ENCODE data around the gene NDUFS1.
"Not testable (repeated sequence)": the region's sequence is repeated elsewhere in the genome, so short reads cannot be mapped to it uniquely, and the experiment has no call there.

NDUFS1 gene

GRCh38 chr2:206159346-206160124 lies at the start of gene NDUFS1, which contains the start of gene EEF1B2:
Gene NDUFS1, minus strand, starts transcription at chr2:206159444. Its CDS starts 5,766 bp downstream, at chr2:206153678.
Gene EEF1B2, plus strand, starts transcription at chr2:206159895. Its CDS starts 85 bp downstream, at chr2:206159980.
- H3K4me3 Mint-ChIP-seq = peak within 1 kb of the TSS; percentile 97

GRCh38 chr2:206208900-206209299 lies 49.7 kb upstream of the NDUFS1 start:
- Mint-ChIP-seq H3K9me3 (no peaks in the 10 kb centered on the region), H3K27me3 (peaks cover 22% of the 10 kb centered on the region), H3K36me3 (ENCODE audit: low read depth) (no peaks in the 10 kb centered on the region), H3K4me1 (ENCODE audit: low read depth) (no peaks in the 10 kb centered on the region), H3K27ac (no peak overlapping the region), H3K4me3 (no peak overlapping the region)
- intact Hi-C loops (cut with micrococcal nuclease) = no loop called here

More at GRCh38 chr2:206159346-206160124, at the start of gene NDUFS1, which contains the start of gene EEF1B2:
- no peaks in the 10 kb centered on the region for H3K9me3 Mint-ChIP-seq
- H3K27me3 Mint-ChIP-seq = no peaks in the 10 kb centered on the region
- intact Hi-C loops (cut with micrococcal nuclease) = loop anchor here (1.0 to 5.0 kb wide), 2 partner anchors 74 to 103 kb away; no protein-coding TSS in a partner anchor
- peaks cover 40% of the 10 kb centered on the region for H3K4me1 Mint-ChIP-seq (ENCODE audit: low read depth)
- H3K27ac Mint-ChIP-seq = peak within 1 kb of the TSS; percentile 94
- H3K36me3 Mint-ChIP-seq (ENCODE audit: low read depth) = peaks cover 63% of the 10 kb centered on the region

GRCh38 chr2:206207316-206207715 lies 48.1 kb upstream of the NDUFS1 start:
- H3K27me3 Mint-ChIP-seq = peaks cover 12% of the 10 kb centered on the region
- H3K27ac Mint-ChIP-seq; H3K9me3 Mint-ChIP-seq; H3K4me1 Mint-ChIP-seq (ENCODE audit: low read depth); H3K4me3 Mint-ChIP-seq; intact Hi-C loops (cut with micrococcal nuclease); H3K36me3 Mint-ChIP-seq (ENCODE audit: low read depth): not testable (repeated sequence)

GRCh38 chr2:206204710-206205109 lies 45.5 kb upstream of the NDUFS1 start:
- no peaks in the 10 kb centered on the region for H3K36me3 Mint-ChIP-seq (ENCODE audit: low read depth)
- H3K9me3 Mint-ChIP-seq = no peaks in the 10 kb centered on the region
- no peak overlapping the region for H3K27ac Mint-ChIP-seq
- no peaks in the 10 kb centered on the region for H3K4me1 Mint-ChIP-seq (ENCODE audit: low read depth)
- H3K27me3 Mint-ChIP-seq = peaks cover 6% of the 10 kb centered on the region
- no peak overlapping the region for H3K4me3 Mint-ChIP-seq
- intact Hi-C loops (cut with micrococcal nuclease) = no loop called here

- Mint-ChIP-seq H3K9me3 (no peaks in the 10 kb centered on the region), H3K27ac (no peak overlapping the region), H3K27me3 (peaks cover 8% of the 10 kb centered on the region), H3K4me1 (ENCODE audit: low read depth) (no peaks in the 10 kb centered on the region), H3K36me3 (ENCODE audit: low read depth) (no peaks in the 10 kb centered on the region), H3K4me3 (no peak overlapping the region)
- intact Hi-C loops (cut with micrococcal nuclease) = no loop called here
Measured at GRCh38 chr2:206203331-206203730, 44.1 kb upstream of the NDUFS1 start.

GRCh38 chr2:206202446-206202845 lies 43.2 kb upstream of the NDUFS1 start:
- Mint-ChIP-seq H3K27me3 (peaks cover 8% of the 10 kb centered on the region), H3K9me3 (no peaks in the 10 kb centered on the region), H3K4me1 (ENCODE audit: low read depth) (no peaks in the 10 kb centered on the region), H3K36me3 (ENCODE audit: low read depth) (no peaks in the 10 kb centered on the region), H3K27ac (no peak overlapping the region), H3K4me3 (no peak overlapping the region)
- intact Hi-C loops (cut with micrococcal nuclease) = no loop called here

- no peak overlapping the region for H3K27ac Mint-ChIP-seq
- no peaks in the 10 kb centered on the region for H3K4me1 Mint-ChIP-seq (ENCODE audit: low read depth)
- no peaks in the 10 kb centered on the region for H3K9me3 Mint-ChIP-seq
- H3K4me3 Mint-ChIP-seq = no peak overlapping the region
- H3K36me3 Mint-ChIP-seq (ENCODE audit: low read depth) = no peaks in the 10 kb centered on the region
- intact Hi-C loops (cut with micrococcal nuclease) = no loop called here
- peaks cover 11% of the 10 kb centered on the region for H3K27me3 Mint-ChIP-seq
Measured at GRCh38 chr2:206201075-206201848, 42.0 kb upstream of the NDUFS1 start.

GRCh38 chr2:206198677-206199076 lies 39.4 kb upstream of the NDUFS1 start:
- intact Hi-C loops (cut with micrococcal nuclease) = no loop called here
- Mint-ChIP-seq H3K27me3 (peaks cover 11% of the 10 kb centered on the region), H3K9me3 (no peaks in the 10 kb centered on the region), H3K4me1 (ENCODE audit: low read depth) (peaks cover 6% of the 10 kb centered on the region), H3K4me3 (no peak overlapping the region), H3K27ac (no peak overlapping the region), H3K36me3 (ENCODE audit: low read depth) (no peaks in the 10 kb centered on the region)

GRCh38 chr2:206193671-206194357 lies 34.6 kb upstream of the NDUFS1 start:
- H3K27ac Mint-ChIP-seq = no peak overlapping the region
- H3K4me3 Mint-ChIP-seq = no peak overlapping the region
- H3K36me3 Mint-ChIP-seq (ENCODE audit: low read depth) = no peaks in the 10 kb centered on the region
- no peaks in the 10 kb centered on the region for H3K9me3 Mint-ChIP-seq
- intact Hi-C loops (cut with micrococcal nuclease) = no loop called here
- peaks cover 17% of the 10 kb centered on the region for H3K27me3 Mint-ChIP-seq
- peaks cover 6% of the 10 kb centered on the region for H3K4me1 Mint-ChIP-seq (ENCODE audit: low read depth)

- Mint-ChIP-seq H3K4me3 (no peak overlapping the region), H3K27me3 (peaks cover 17% of the 10 kb centered on the region), H3K27ac (no peak overlapping the region), H3K4me1 (ENCODE audit: low read depth) (peaks cover 6% of the 10 kb centered on the region), H3K36me3 (ENCODE audit: low read depth) (no peaks in the 10 kb centered on the region), H3K9me3 (no peaks in the 10 kb centered on the region)
- intact Hi-C loops (cut with micrococcal nuclease) = no loop called here
Measured at GRCh38 chr2:206192157-206192556, 32.9 kb upstream of the NDUFS1 start.

- H3K4me1 Mint-ChIP-seq (ENCODE audit: low read depth) = peaks cover 6% of the 10 kb centered on the region
- peaks cover 15% of the 10 kb centered on the region for H3K27me3 Mint-ChIP-seq
- H3K36me3 Mint-ChIP-seq (ENCODE audit: low read depth) = no peaks in the 10 kb centered on the region
- H3K4me3 Mint-ChIP-seq = no peak overlapping the region
- no peaks in the 10 kb centered on the region for H3K9me3 Mint-ChIP-seq
- H3K27ac Mint-ChIP-seq = no peak overlapping the region
- intact Hi-C loops (cut with micrococcal nuclease) = no loop called here
Measured at GRCh38 chr2:206190689-206191088, 31.4 kb upstream of the NDUFS1 start.

- Mint-ChIP-seq H3K9me3 (no peaks in the 10 kb centered on the region), H3K27ac (no peak overlapping the region), H3K4me3 (no peak overlapping the region), H3K27me3 (peaks cover 15% of the 10 kb centered on the region), H3K4me1 (ENCODE audit: low read depth) (peaks cover 6% of the 10 kb centered on the region), H3K36me3 (ENCODE audit: low read depth) (no peaks in the 10 kb centered on the region)
- intact Hi-C loops (cut with micrococcal nuclease) = no loop called here
Measured at GRCh38 chr2:206190111-206190510, 30.9 kb upstream of the NDUFS1 start.

- Mint-ChIP-seq H3K27me3 (peaks cover 11% of the 10 kb centered on the region), H3K4me1 (ENCODE audit: low read depth) (peaks cover 6% of the 10 kb centered on the region), H3K4me3 (no peak overlapping the region), H3K9me3 (no peaks in the 10 kb centered on the region), H3K27ac (no peak overlapping the region), H3K36me3 (ENCODE audit: low read depth) (no peaks in the 10 kb centered on the region)
- intact Hi-C loops (cut with micrococcal nuclease) = no loop called here
Measured at GRCh38 chr2:206189691-206190090, 30.4 kb upstream of the NDUFS1 start.

GRCh38 chr2:206181526-206181925 lies 22.3 kb upstream of the NDUFS1 start:
- H3K27me3 Mint-ChIP-seq; H3K27ac Mint-ChIP-seq; H3K36me3 Mint-ChIP-seq (ENCODE audit: low read depth); H3K9me3 Mint-ChIP-seq; H3K4me3 Mint-ChIP-seq; intact Hi-C loops (cut with micrococcal nuclease); H3K4me1 Mint-ChIP-seq (ENCODE audit: low read depth): not testable (repeated sequence)

Measured in dendritic cell treated with granulocyte-macrophage colony-stimulating factor and Interleukin-4, amounts not matched to agents 40 ng/mL and 50 ng/mL, for 4 days (primary cell).